Measurements from ENCODE around the gene GNG7.
"Not testable (repeated sequence)": the region's sequence is repeated elsewhere in the genome, so short reads cannot be mapped to it uniquely, and the experiment has no call there.

The GNG7 gene

DNA sequence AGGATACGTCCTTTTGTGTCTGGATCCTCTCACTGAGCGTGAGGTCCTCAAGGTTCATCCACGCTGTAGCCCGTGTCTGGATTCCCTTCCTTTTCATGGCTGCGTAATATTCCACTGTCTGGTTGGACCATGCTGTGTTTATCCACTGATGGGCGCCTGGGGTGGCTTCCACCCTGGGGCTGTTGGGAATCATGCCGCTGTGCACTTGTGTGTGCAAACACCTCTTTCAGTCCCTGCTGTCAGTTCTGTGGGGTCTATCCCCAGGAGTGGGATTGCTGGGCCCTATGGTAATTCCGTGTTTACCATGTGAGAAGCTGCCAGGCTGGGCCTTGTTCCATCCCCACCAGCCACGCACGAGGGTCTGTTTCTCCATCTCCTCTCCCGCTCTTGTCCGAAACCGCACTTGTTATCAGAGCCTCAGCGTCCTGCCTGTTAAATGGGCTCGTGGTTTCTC is 128.0 kb downstream of the GNG7 start:
- DNase-seq (ENCODE audit: low spot score): no peak
- TF ChIP-seq, protein P1, sequence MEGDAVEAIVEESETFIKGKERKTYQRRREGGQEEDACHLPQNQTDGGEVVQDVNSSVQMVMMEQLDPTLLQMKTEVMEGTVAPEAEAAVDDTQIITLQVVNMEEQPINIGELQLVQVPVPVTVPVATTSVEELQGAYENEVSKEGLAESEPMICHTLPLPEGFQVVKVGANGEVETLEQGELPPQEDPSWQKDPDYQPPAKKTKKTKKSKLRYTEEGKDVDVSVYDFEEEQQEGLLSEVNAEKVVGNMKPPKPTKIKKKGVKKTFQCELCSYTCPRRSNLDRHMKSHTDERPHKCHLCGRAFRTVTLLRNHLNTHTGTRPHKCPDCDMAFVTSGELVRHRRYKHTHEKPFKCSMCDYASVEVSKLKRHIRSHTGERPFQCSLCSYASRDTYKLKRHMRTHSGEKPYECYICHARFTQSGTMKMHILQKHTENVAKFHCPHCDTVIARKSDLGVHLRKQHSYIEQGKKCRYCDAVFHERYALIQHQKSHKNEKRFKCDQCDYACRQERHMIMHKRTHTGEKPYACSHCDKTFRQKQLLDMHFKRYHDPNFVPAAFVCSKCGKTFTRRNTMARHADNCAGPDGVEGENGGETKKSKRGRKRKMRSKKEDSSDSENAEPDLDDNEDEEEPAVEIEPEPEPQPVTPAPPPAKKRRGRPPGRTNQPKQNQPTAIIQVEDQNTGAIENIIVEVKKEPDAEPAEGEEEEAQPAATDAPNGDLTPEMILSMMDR (IDR thresholded peaks at IDR 0.05): no peak
- Histone ChIP-seq H3K4me3 (no peak overlapping the region), H3K27ac (no peak overlapping the region)

DNA sequence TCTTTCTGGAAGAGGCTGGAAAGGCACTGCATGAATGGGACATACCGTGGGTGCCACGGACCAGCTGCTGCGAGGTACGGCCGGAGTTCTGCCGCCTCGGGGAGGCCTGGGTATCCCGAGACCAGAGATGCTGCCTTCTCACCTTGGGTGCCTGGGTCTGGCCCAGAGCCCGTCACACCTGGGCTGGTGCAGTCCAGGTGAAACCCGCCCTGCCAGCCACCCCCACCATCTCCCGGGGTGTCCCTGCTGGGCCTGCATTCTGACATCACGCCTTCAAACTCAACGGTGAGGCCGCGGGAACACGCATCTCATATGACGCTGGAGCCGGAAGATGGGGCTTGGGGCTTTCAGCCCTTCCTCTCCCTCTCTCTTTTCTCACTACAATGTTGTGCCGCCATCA is 128.6 kb downstream of the GNG7 start:
- DNase-seq (ENCODE audit: low spot score): no peak

DNA sequence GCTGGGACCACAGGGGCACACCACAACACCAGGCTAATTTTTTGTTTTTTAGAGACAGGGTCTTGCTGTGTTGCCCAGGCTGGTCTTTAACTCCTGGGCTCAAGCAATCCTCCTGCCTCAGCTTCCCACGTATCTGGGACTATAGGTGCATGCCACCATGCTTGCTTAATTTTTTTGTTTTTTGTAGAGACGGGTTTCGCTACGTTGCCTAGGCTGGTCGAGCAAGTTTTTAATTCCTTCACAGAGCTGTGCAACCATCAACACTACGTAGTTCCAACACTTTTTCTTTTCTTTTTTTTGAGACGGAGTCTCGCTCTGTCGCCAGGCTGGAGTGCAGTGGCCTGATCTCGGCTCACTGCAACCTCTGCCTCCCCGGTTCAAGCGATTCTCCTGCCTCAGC is 130.3 kb downstream of the GNG7 start:
- not testable (repeated sequence) for H3K4me3 ChIP-seq; H3K27ac ChIP-seq; DNase-seq (ENCODE audit: low spot score)

More for the DNA sequence above, 128.6 kb downstream of the GNG7 start:
- TF ChIP-seq, protein P1 (IDR thresholded peaks at IDR 0.05): no peak
- no peak overlapping the region for H3K4me3 ChIP-seq
- no peak overlapping the region for H3K27ac ChIP-seq

DNA sequence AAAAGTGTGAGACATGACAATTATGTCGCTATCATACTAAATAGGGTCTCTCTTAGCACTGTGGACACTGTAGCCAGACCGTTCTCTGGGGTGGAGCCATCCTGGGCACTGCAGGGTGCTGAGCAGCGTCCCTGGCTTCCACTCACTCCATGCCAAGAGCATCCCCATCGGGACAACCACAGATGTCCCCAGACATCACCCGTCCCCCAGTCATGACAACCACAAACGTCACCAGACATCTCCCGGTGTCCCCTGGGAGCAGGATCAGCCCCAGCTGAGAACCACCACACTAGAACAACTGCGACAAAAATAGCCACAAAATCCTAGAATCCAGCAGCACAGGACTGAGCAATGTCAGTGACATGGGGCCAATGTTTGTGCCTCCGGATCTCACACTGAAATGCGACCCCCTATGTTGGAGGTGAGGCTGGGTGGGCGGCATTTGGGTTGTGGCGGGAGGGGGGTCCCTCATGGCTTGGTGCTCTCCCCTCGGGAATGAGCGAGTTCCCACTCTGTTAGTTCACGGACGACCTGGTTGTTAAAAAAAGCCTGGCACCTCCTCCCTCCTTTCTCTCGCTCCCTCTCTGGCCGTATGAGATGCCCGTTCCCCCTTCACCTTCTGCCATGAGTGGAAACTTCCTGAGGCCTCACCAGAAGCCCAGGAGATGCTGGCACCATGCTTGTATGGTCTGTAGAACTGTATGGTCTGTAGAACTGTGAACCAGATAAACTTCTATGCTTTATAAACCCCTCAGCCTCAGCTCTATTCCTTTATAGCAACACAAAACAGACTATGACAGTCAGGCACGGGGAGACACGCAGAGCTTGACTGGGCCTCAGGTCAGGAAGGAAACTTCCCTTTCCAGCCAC is 132.7 kb downstream of the GNG7 start:
- Histone ChIP-seq H3K27ac (no peak overlapping the region), H3K4me3 (no peak overlapping the region)
- no peak for DNase-seq (ENCODE audit: low spot score)
- TF ChIP-seq, protein P1 (IDR thresholded peaks at IDR 0.05): no peak

DNA sequence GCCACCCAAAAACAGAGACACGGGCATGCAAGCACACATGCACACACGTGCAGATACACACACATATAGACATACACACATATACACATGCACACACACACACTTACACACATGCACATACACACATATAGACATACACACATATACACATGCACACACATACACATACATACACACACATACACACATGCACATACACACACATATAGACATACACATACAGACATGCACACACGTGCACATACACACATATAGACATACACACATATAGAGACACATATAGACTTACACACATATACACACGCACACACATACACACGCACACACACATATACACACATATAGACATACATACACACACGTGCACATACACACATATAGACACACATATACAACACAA is 134.5 kb downstream of the GNG7 start:
- H3K27ac ChIP-seq: peak overlapping the region in 1 of 2 donors; percentile 37

DNA sequence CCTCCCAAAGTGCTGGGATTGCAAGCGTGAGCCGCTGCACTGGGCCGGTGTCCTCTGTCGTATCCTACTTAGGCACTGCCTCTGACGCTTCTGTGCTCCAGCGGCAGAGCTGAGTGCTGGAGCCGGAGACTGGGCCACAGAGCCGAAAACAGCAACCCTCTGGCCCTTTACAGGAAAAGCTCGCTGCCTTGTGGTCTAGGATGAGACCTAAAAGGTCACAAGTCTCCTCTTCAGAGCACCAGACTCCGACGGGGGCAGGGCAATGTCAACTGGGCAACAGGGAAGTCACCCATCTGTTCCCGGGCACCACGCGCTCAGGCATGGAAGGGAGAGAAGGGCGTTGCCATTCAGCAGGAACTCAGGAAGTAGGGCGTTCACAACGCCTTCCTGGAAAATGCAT is 134.9 kb downstream of the GNG7 start:
- DNase-seq (ENCODE audit: low spot score): no peak
- H3K4me3 ChIP-seq: no peak overlapping the region
- peak overlapping the region in 1 of 2 donors; percentile 63 for H3K27ac ChIP-seq
- TF ChIP-seq, protein P1 (IDR thresholded peaks at IDR 0.05): no peak

More for the DNA sequence above, 134.5 kb downstream of the GNG7 start:
- no peak for DNase-seq (ENCODE audit: low spot score)
- no peak overlapping the region for H3K4me3 ChIP-seq
- TF ChIP-seq, protein P1 (IDR thresholded peaks at IDR 0.05): no peak

DNA sequence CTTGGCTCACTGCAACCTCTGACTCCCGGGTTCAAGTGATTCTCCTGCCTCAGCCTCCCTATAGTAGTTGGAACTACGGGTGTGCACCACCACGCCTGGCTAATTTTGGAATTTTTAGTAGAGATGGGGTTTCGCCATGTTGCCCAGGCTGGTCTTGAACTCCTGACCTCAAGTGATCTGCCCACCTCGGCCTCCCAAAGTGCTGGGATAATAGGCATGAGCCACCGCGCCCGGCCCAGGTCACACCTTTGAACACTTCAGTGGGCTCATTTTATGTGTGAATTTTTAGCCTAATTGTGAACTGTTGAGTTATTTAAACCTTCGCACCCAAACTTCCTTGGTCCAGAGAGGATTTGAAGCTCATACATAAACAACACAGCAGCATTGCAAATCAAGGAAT is 138.9 kb downstream of the GNG7 start:
- H3K27ac ChIP-seq; H3K4me3 ChIP-seq; DNase-seq (ENCODE audit: low spot score): not testable (repeated sequence)

DNA sequence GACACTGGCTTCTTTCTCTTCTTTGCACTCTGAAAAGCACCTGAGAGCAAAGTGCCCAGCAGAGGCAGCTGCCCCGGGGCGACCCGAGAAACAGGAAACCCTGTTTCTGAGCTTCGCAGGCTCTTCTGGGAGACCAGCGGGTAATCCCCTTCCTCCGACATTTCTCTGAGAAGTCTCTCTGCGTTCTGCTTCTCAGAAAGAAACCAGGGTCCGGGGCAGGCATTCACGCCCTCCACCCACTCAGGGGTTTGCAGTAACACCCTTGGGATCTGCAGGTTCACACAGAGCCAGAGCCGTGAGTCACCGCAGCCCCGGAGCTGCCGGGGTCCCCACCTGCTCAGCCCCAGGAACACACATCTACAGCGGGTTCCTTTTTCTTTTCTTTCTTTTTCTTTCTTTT is 140.6 kb downstream of the GNG7 start:
- H3K4me3 ChIP-seq: no peak overlapping the region
- DNase-seq (ENCODE audit: low spot score): no peak

More for the DNA sequence above, 140.6 kb downstream of the GNG7 start:
- H3K27ac ChIP-seq: no peak overlapping the region
- TF ChIP-seq, protein P1 (IDR thresholded peaks at IDR 0.05): no peak

All from coronary artery (tissue), 2 donors.